DMS153 treated with DMSO at 0.1 percent for 48 hours (cell line): Measurements from ENCODE around the gene EPG5.
"Not testable (repeated sequence)": the region's sequence is repeated elsewhere in the genome, so short reads cannot be mapped to it uniquely, and the experiment has no call there.

Experiments used
- DNase-seq: peaks from one replicate; lab custom pipeline; 2025; ENCODE audit not compliant: unreplicated experiment; lab: John Stamatoyannopoulos, UW

EPG5 gene

DNA sequence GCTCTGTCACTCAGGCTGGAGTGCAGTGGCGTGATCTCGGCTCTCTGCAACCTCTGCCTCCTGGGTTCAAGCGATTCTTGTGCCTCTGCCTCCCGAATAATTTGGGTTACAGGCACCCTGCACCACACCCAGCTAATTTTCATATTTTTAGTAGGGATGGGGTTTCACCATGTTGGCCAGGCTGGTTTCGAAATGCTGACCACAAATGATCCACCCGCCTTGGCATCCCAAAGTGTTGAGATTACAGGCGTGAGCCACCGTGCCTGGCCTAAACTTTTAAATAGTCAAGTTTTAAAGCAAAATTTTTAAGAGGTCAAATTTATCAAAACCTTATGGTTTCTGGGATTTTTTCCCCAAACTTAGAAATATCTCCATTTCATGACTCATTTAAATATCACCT lies 148.4 kb downstream of the EPG5 start:
- DNase-seq = not testable (repeated sequence)

DNA sequence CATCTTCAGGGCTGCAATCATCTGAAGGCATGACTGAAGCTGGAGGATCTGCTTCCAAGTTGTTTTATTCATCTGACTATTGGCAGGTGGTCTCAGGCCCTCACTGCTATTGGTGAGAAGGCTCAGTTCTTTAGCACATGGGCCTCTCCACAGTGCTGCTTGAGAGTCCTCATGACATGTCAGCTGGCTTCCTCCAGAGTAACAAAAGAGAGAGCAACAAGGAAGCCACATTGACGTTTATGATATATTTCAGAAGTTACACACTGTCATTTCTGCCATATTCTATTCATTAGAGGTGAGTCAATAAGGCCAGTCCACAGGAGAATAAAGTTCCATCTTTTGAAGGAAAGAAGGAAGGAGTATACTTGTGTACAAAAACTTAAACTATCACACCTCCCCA lies 149.6 kb downstream of the EPG5 start:
- no peak for DNase-seq

DNA sequence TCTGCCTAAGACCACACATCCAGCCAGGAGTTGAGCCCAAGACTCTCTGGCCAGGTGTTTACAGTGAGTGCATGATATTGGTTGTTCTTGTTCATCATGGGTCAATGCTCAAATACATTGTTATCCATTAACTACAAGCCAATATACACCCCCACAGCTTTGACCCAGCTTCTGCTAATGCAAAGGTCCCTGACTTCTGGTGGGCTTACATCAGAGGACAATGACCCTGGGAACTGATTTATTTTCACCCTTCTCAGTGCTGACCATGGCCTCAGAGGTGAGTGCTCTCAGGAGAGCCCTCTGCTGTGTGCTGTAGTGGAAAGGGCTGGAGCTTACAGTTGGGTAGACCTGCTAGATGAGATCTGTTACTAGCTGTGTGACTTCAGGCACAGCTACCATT lies 152.4 kb downstream of the EPG5 start:
- DNase-seq = not testable (repeated sequence)

DNA sequence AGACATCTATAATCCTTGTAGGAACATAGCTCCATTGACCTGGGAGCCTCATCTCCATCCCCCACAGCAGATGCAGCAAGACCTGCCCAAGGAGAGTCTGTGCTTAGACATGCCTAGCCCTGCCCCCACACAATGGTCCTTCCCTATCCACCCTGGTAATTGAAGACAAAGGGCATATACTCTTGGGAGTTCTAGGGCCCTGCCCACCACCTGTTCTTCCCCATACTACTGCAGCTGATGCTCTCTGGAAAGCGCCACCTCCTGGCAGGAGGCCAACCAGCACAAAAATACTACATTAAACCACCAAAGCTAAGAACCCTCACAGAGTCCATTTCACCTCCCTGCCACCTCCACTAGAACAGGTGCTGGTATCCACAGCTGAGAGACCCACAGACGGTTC lies 160.0 kb downstream of the EPG5 start:
- DNase-seq = peak; percentile 47

DNA sequence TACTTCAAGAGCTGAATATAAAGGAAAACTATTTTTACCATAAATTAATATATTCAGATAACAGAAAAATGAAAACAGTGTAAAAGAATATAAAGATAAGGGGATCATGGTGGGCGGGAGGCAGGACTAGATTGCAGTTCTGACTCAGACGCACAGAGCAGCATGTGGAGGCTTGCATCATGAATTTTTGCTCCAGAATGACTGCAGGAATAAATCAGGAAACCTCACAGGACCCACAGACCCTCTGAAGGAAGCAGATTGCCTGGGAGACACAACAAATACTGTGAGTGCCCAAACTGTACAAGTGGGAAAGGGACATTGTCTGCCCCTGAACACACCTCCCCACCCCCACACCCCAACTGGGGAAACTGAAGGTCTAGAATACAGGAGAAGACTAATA lies 160.9 kb downstream of the EPG5 start:
- DNase-seq = no peak

DNA sequence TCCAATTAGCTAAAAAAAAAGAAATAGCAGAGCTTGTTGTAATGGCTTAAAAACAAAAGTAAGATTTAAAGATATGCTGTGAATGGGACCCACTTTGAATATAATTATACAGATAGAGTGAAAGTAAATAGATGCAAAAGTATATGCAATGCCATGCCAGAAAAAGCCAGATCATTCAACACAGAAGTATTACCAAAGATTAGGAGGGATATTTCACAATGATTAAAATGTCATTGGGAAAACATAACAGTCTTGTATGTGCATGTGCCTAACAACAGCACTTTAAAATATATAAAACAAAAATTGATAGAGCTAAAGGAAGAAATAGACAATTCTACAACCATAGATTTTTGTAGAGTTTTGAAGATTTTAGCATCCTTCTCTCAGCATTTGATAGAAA lies 161.6 kb downstream of the EPG5 start:
- DNase-seq = no peak

DNA sequence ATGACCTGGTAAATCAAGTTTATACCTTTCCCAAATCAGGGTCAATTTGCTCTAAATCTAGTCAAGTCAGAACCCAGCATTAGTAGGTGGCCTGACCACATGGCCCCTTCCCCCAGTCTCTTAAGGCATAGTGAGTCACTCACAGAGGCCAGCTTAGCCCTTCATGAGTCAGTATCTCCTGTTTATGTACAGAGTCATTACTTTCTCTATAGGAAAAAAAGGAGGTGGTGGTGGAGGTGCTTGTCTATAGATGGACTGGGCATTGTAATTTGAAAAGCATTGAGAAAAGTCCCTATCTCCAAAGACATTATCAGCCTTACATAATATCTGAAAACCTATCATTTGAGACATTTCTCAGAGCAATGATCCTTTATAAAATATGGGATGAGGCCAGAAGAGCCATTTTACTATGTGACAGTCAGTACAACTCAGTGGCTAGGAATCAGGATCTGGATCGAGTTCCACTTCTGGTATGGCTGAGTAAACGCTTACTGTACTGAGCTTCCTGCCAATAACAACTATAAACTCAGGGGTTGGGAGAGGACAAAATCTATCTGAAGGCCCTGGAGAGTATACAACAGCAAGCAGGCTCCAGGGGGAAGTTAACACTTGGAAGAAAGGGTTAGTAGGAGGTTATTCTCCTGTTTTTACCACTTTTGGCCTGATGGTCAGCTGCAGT lies 164.2 kb downstream of the EPG5 start:
- DNase-seq = no peak

DNA sequence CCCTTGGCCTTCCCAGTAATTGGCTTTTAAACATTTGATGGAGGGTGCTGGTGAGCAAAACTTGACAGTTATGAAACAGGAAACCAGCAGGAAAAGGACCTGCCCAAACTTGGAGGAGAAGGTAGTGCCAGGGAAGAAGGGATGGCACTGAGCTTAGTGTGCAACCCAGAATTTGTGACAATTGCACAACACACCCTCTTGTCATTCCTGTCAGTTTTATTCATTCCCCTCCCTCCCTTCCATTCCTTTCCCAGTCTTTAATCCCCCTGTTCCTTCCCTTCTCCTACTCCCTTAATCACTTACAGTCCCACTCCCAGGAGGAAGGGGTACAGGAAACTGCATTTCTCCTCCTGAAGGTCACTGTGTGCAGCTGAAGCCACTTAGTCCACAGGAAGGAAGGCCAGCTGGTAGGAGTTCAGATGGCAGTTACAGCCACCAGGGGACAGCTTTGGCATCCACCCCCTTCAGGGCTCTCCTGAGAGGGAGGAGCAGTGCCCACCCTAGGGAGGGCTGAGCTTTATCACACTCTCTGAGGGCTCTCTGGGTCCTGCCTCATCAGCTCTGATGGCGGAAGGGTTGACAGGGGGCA lies 165.6 kb downstream of the EPG5 start:
- DNase-seq = no peak
